CD4-positive, alpha-beta memory T cell (primary cell): ENCODE measurements around the gene PLXDC2. TPM values are rescaled to one million over a fixed set of nuclear protein-coding genes. Genes with fewer than 3 reads are reported as not detected.

Source experiments
- CTCF ChIA-PET: fragments of 350-600 bp; sonication (Branson Sonifier 250); formaldehyde crosslinking; loops from one replicate; lab custom pipeline; 2021; ENCODE audit warnings: inconsistent platforms; ENCODE audit not compliant: partially characterized antibody; lab: Charles Lee
- POLR2A ChIA-PET: fragments of 350-600 bp; sonication (Branson Sonifier 250); formaldehyde crosslinking; loops from one replicate; lab custom pipeline; 2021; ENCODE audit not compliant: partially characterized antibody; lab: Charles Lee
- DNase-seq, 5 donors: peaks; one replicate each; pipeline versions ENCODE4 v3.0.0 to v3.0.0-alpha.2; 2020 to 2022; ENCODE audit warnings: mixed read lengths in 1 of 5
- H3K27ac ChIP-seq: one replicate; pipeline ENCODE4 v1.7.0; 2013; ENCODE audit warnings: low read depth, low read length
- H3K27me3 ChIP-seq: 2 replicates; pipeline ENCODE4 v1.7.0; 2013; ENCODE audit warnings: mild to moderate bottlenecking, low read length, moderate library complexity; ENCODE audit not compliant: insufficient read depth
- H3K36me3 ChIP-seq: 2 replicates; pipeline ENCODE4 v1.7.0; 2013; ENCODE audit warnings: mild to moderate bottlenecking, low read length, moderate library complexity; ENCODE audit not compliant: insufficient read depth
- H3K4me1 ChIP-seq: 2 replicates; pipeline ENCODE4 v1.7.0; 2013; ENCODE audit warnings: mild to moderate bottlenecking, low read length, moderate library complexity; ENCODE audit not compliant: insufficient read depth
- H3K4me3 ChIP-seq, 2 donors: one replicate each; pipeline ENCODE4 v1.7.0; 2013; ENCODE audit warnings: low read length in 2 of 2, mild to moderate bottlenecking in 1 of 2
- H3K9me3 ChIP-seq, 2 donors: one replicate each; pipeline ENCODE4 v1.7.0; 2013; ENCODE audit warnings: low read length in 2 of 2, control low read depth in 1 of 2; ENCODE audit not compliant: control insufficient read depth in 1 of 2
- H3K27ac Mint-ChIP-seq, 7 donors: one replicate each; pipeline ENCODE4 v1.8.0; 2020 to 2021; ENCODE audit warnings: mixed read lengths in 7 of 7, mild to moderate bottlenecking in 6 of 7, inconsistent platforms in 3 of 7, moderate library complexity in 3 of 7
- H3K27me3 Mint-ChIP-seq, 2 donors: one replicate each; pipeline ENCODE4 v1.8.0; 2020 to 2021; ENCODE audit warnings: mixed read lengths in 2 of 2
- H3K36me3 Mint-ChIP-seq, 2 donors: one replicate each; pipeline ENCODE4 v1.8.0; 2020 to 2021; ENCODE audit warnings: mixed read lengths in 2 of 2, inconsistent platforms in 1 of 2, mild to moderate bottlenecking in 1 of 2
- H3K4me1 Mint-ChIP-seq, 4 donors: one replicate each; pipeline ENCODE4 v1.8.0; 2020 to 2021; ENCODE audit warnings: mixed read lengths in 4 of 4, mild to moderate bottlenecking in 1 of 4
- H3K4me3 Mint-ChIP-seq, 8 donors: one replicate each; pipeline ENCODE4 v1.8.0; 2020 to 2021; ENCODE audit warnings: mixed read lengths in 8 of 8, mild to moderate bottlenecking in 7 of 8, moderate library complexity in 6 of 8, inconsistent platforms in 3 of 8
- H3K9me3 Mint-ChIP-seq, 8 donors: one replicate each; pipeline ENCODE4 v1.8.0; 2020 to 2021; ENCODE audit warnings: mixed read lengths in 8 of 8, mild to moderate bottlenecking in 5 of 8, inconsistent platforms in 3 of 8, moderate library complexity in 1 of 8
- intact Hi-C: fragments of 100-400 bp; cut with micrococcal nuclease; formaldehyde crosslinking; loops from one replicate; pipeline ENCODE4 v1.15.1; 2023
- polyA plus RNA-seq, 2 donors: library from polyadenylated mRNA; unstranded; fragments of 300-500 nt; fragmentation: Illumina TruSeq; gene quantifications; one replicate each; pipeline ENCODE4 v1.2.3, GENCODE V29; 2021
- total RNA-seq, 2 experiments: library from RNA; stranded (reverse); gene quantifications; one replicate each; pipeline ENCODE4 v1.2.3, GENCODE V29; 2021

The PLXDC2 gene
- total and polyA plus RNA-seq, 4 experiments from 2014 or later, result 0.90 to 1.2 TPM; not detected in 2

- H3K27me3 Mint-ChIP-seq, result no peaks in the 10 kb centered on the region
- no peaks in the 10 kb centered on the region for H3K9me3 ChIP-seq
- intact Hi-C loops, result no loop called here
- ChIA-PET POLR2A (no interaction called here), CTCF (interaction anchor here (1.2 kb wide), 1 partner anchor 21 kb away, joined by 6 read pairs; no protein-coding TSS in a partner anchor)
- no peak overlapping the region for H3K27ac ChIP-seq
- no peaks in the 10 kb centered on the region for H3K27me3 ChIP-seq
- H3K4me1 Mint-ChIP-seq, result no peaks in the 10 kb centered on the region
- no peaks in the 10 kb centered on the region for H3K36me3 Mint-ChIP-seq
- no peak for DNase-seq
- H3K4me3 ChIP-seq, result no peak overlapping the region
- H3K9me3 Mint-ChIP-seq, result peaks cover 3 to 28% (median 8%) of the 10 kb centered on the region in 8 donors
- no peaks in the 10 kb centered on the region for H3K36me3 ChIP-seq
- no peaks in the 10 kb centered on the region for H3K4me1 ChIP-seq
- no peak overlapping the region for H3K4me3 Mint-ChIP-seq
- H3K27ac Mint-ChIP-seq, result no peak overlapping the region
Observed at GRCh38 chr10:19930936-19931893, 115.0 kb downstream of the PLXDC2 start.

- CTCF ChIA-PET, result interaction anchor here (1.2 kb wide), 1 partner anchor 22 kb away, joined by 6 read pairs; no protein-coding TSS in a partner anchor
Observed at GRCh38 chr10:19931894-19932590, 115.8 kb downstream of the PLXDC2 start.

GRCh38 chr10:19932806-19933371 is 116.7 kb downstream of the PLXDC2 start:
- Mint-ChIP-seq H3K27me3 (no peaks in the 10 kb centered on the region), H3K36me3 (no peaks in the 10 kb centered on the region), H3K4me3 (no peak overlapping the region), H3K9me3 (peaks cover 3 to 31% (median 6%) of the 10 kb centered on the region in 8 donors), H3K27ac (no peak overlapping the region), H3K4me1 (no peaks in the 10 kb centered on the region)
- Histone ChIP-seq H3K4me3 (no peak overlapping the region), H3K9me3 (no peaks in the 10 kb centered on the region), H3K27me3 (no peaks in the 10 kb centered on the region), H3K27ac (no peak overlapping the region), H3K4me1 (no peaks in the 10 kb centered on the region), H3K36me3 (no peaks in the 10 kb centered on the region)
- DNase-seq, result no peak
- intact Hi-C loops, result no loop called here
- ChIA-PET CTCF (no interaction called here), POLR2A (no interaction called here)

More at GRCh38 chr10:19931894-19932590, 115.8 kb downstream of the PLXDC2 start:
- DNase-seq, result no peak
- Mint-ChIP-seq H3K27ac (no peak overlapping the region), H3K4me1 (no peaks in the 10 kb centered on the region), H3K9me3 (peaks cover 3 to 27% (median 8%) of the 10 kb centered on the region in 8 donors), H3K36me3 (no peaks in the 10 kb centered on the region), H3K27me3 (no peaks in the 10 kb centered on the region), H3K4me3 (no peak overlapping the region)
- no peaks in the 10 kb centered on the region for H3K27me3 ChIP-seq
- H3K4me3 ChIP-seq, result no peak overlapping the region
- POLR2A ChIA-PET, result no interaction called here
- H3K4me1 ChIP-seq, result no peaks in the 10 kb centered on the region
- intact Hi-C loops, result no loop called here
- H3K9me3 ChIP-seq, result no peaks in the 10 kb centered on the region
- no peak overlapping the region for H3K27ac ChIP-seq
- no peaks in the 10 kb centered on the region for H3K36me3 ChIP-seq

- H3K4me1 Mint-ChIP-seq, result no peaks in the 10 kb centered on the region
- no peak for DNase-seq
- no peaks in the 10 kb centered on the region for H3K27me3 Mint-ChIP-seq
- no peaks in the 10 kb centered on the region for H3K27me3 ChIP-seq
- H3K9me3 Mint-ChIP-seq, result peaks cover 3 to 28% (median 6%) of the 10 kb centered on the region in 8 donors
- H3K4me3 ChIP-seq, result no peak overlapping the region
- H3K36me3 Mint-ChIP-seq, result no peaks in the 10 kb centered on the region
- H3K36me3 ChIP-seq, result no peaks in the 10 kb centered on the region
- POLR2A ChIA-PET, result no interaction called here
- H3K9me3 ChIP-seq, result no peaks in the 10 kb centered on the region
- H3K4me1 ChIP-seq, result no peaks in the 10 kb centered on the region
- CTCF ChIA-PET, result no interaction called here
- intact Hi-C loops, result no loop called here
- no peak overlapping the region for H3K4me3 Mint-ChIP-seq
- H3K27ac Mint-ChIP-seq, result no peak overlapping the region
- H3K27ac ChIP-seq, result no peak overlapping the region
Observed at GRCh38 chr10:19933772-19934171, 117.5 kb downstream of the PLXDC2 start.

GRCh38 chr10:19935176-19935575 is 118.9 kb downstream of the PLXDC2 start:
- ChIA-PET CTCF (no interaction called here), POLR2A (no interaction called here)
- Mint-ChIP-seq H3K36me3 (no peaks in the 10 kb centered on the region), H3K27ac (no peak overlapping the region), H3K9me3 (peaks cover 0 to 26% (median 6%) of the 10 kb centered on the region in 8 donors), H3K27me3 (no peaks in the 10 kb centered on the region), H3K4me1 (no peaks in the 10 kb centered on the region), H3K4me3 (no peak overlapping the region)
- no peaks in the 10 kb centered on the region for H3K9me3 ChIP-seq
- no peaks in the 10 kb centered on the region for H3K27me3 ChIP-seq
- H3K36me3 ChIP-seq, result no peaks in the 10 kb centered on the region
- no peak overlapping the region for H3K27ac ChIP-seq
- no peaks in the 10 kb centered on the region for H3K4me1 ChIP-seq
- no peak overlapping the region for H3K4me3 ChIP-seq
- DNase-seq, result no peak
- intact Hi-C loops, result no loop called here

GRCh38 chr10:19936289-19936688 is 120.1 kb downstream of the PLXDC2 start:
- no peaks in the 10 kb centered on the region for H3K27me3 ChIP-seq
- no peaks in the 10 kb centered on the region for H3K4me1 Mint-ChIP-seq
- no peaks in the 10 kb centered on the region for H3K36me3 Mint-ChIP-seq
- H3K4me3 ChIP-seq, result no peak overlapping the region
- POLR2A ChIA-PET, result no interaction called here
- H3K27me3 Mint-ChIP-seq, result no peaks in the 10 kb centered on the region
- no peaks in the 10 kb centered on the region for H3K4me1 ChIP-seq
- H3K27ac ChIP-seq, result no peak overlapping the region
- no peak overlapping the region for H3K4me3 Mint-ChIP-seq
- peak overlapping the region in 1 of 7 donors; percentile 5 for H3K27ac Mint-ChIP-seq
- intact Hi-C loops, result no loop called here
- H3K9me3 ChIP-seq, result no peaks in the 10 kb centered on the region
- CTCF ChIA-PET, result no interaction called here
- no peak for DNase-seq
- no peaks in the 10 kb centered on the region for H3K36me3 ChIP-seq
- peaks cover 0 to 26% (median 7%) of the 10 kb centered on the region in 8 donors for H3K9me3 Mint-ChIP-seq

- CTCF ChIA-PET, result no interaction called here
- Mint-ChIP-seq H3K4me1 (no peaks in the 10 kb centered on the region), H3K4me3 (no peak overlapping the region), H3K9me3 (peaks cover 0 to 30% (median 5%) of the 10 kb centered on the region in 8 donors), H3K27me3 (no peaks in the 10 kb centered on the region), H3K36me3 (no peaks in the 10 kb centered on the region), H3K27ac (no peak overlapping the region)
- no peaks in the 10 kb centered on the region for H3K36me3 ChIP-seq
- H3K27ac ChIP-seq, result no peak overlapping the region
- H3K4me3 ChIP-seq, result no peak overlapping the region
- no peaks in the 10 kb centered on the region for H3K9me3 ChIP-seq
- POLR2A ChIA-PET, result no interaction called here
- no peaks in the 10 kb centered on the region for H3K27me3 ChIP-seq
- intact Hi-C loops, result no loop called here
- no peak for DNase-seq
- H3K4me1 ChIP-seq, result no peaks in the 10 kb centered on the region
Observed at GRCh38 chr10:19937989-19938388, 121.8 kb downstream of the PLXDC2 start.
